MCF 10A (cell line): ENCODE data around the gene MLLT1. TPM values are rescaled to one million over a fixed set of nuclear protein-coding genes. Genes with fewer than 3 reads are reported as not detected.
A peak's percentile ranks its signal among the peaks of the same experiment; 100 is the strongest.

Experiments
- BruUV-seq: library from RNA; stranded (reverse); fragments of 400-500 nt; replicated peaks from 2 replicates; lab custom pipeline; 2021; lab: Mats Ljungman, UMichigan
- CTCF ChIA-PET: fragments of 300-600 bp; sonication (Branson Sonifier 250); formaldehyde crosslinking; extraction: SDS; loops from one replicate; lab custom pipeline; 2021; ENCODE audit warnings: antibody characterized with exemption, inconsistent platforms; lab: Yijun Ruan, JAX
- POLR2A ChIA-PET: fragments of 300-600, 350-650 bp; sonication (Branson Sonifier 250); formaldehyde crosslinking; extraction: SDS; loops from one replicate; lab custom pipeline; 2020; ENCODE audit warnings: antibody characterized with exemption, inconsistent platforms; lab: Yijun Ruan, JAX
- DNase-seq: peaks from one replicate; pipeline ENCODE4 v3.0.0-alpha.2; 2018; ENCODE audit not compliant: unreplicated experiment
- H3K27ac Mint-ChIP-seq: one replicate; pipeline ENCODE4 v1.8.0; 2022; ENCODE audit warnings: mild to moderate bottlenecking, low read depth, mixed read lengths; ENCODE audit not compliant: unreplicated experiment
- H3K27me3 Mint-ChIP-seq: one replicate; pipeline ENCODE4 v1.8.0; 2022; ENCODE audit warnings: mixed read lengths; ENCODE audit not compliant: insufficient read depth, unreplicated experiment
- H3K36me3 Mint-ChIP-seq: one replicate; pipeline ENCODE4 v1.8.0; 2022; ENCODE audit warnings: mild to moderate bottlenecking, moderate library complexity, mixed read lengths; ENCODE audit not compliant: insufficient read depth, unreplicated experiment
- H3K4me1 Mint-ChIP-seq: one replicate; pipeline ENCODE4 v1.8.0; 2022; ENCODE audit warnings: mixed read lengths; ENCODE audit not compliant: insufficient read depth, unreplicated experiment
- H3K4me3 Mint-ChIP-seq: one replicate; pipeline ENCODE4 v1.8.0; 2022; ENCODE audit warnings: mild to moderate bottlenecking, moderate library complexity, mixed read lengths; ENCODE audit not compliant: unreplicated experiment
- H3K9me3 Mint-ChIP-seq: one replicate; pipeline ENCODE4 v1.8.0; 2022; ENCODE audit warnings: mixed read lengths; ENCODE audit not compliant: unreplicated experiment
- CTCF ChIP-seq: fragments of 200-600 bp; IDR thresholded peaks from one replicate; pipeline ENCODE4 v1.8.0; 2022; ENCODE audit warnings: antibody characterized with exemption, mild to moderate bottlenecking; ENCODE audit not compliant: unreplicated experiment
- intact Hi-C: fragments of 100-400 bp; cut with micrococcal nuclease; formaldehyde crosslinking; loops from 2 replicates; pipeline ENCODE4 v1.14.1; 2022
- total RNA-seq: library from RNA; stranded (reverse); gene quantifications from 2 replicates; pipeline ENCODE4 v1.2.3, GENCODE V29; 2022

The MLLT1 gene
- total RNA-seq, 1 experiment from 2014 or later, result 59.0 TPM

DNA sequence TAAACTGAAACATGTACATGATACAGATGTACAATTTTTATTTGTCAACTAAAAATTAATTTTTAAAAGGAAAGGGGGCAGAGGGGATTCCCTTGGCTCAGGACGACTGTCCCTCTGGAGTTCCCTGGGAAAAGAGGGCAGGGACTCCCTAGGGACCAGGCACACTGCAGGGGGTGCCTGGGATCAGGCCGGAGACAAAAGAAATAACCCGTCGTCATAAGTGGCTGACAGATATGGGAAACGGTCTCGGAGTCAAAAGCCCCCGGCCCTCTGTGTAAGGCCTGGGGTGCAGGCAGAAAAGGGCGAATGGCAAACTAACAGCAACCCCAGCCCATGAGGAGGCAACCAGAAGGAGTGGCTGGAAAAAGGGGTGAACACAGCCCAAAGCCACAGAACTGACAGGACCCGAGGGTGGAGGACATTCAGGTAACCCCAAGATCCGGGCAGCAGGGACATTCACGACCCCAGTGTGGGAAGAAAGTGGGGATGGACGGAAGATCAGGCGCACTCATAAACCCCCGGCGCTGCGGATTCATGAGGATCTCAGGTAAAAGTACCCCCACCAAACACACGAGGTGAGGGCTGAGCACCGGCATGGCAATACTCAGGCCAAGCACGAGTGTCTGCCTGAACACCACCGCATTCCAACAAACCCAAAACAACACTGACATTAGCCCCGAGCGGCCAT is 6.7 kb downstream of the MLLT1 start:
- CTCF ChIA-PET, result interaction anchor here (1.3 kb wide), 1 partner anchor 27 kb away, joined by 7 read pairs; no protein-coding TSS in a partner anchor
- BruUV-seq, result no TSS peak
- H3K9me3 Mint-ChIP-seq, result no peaks in the 10 kb centered on the region
- TF ChIP-seq CTCF, result no peak
- no peaks in the 10 kb centered on the region for H3K27me3 Mint-ChIP-seq
- H3K27ac Mint-ChIP-seq, result peak overlapping the region; percentile 69
- intact Hi-C loops, result no loop called here
- H3K4me3 Mint-ChIP-seq, result peak overlapping the region; percentile 73
- peaks cover 49% of the 10 kb centered on the region for H3K4me1 Mint-ChIP-seq
- POLR2A ChIA-PET, result interaction anchor here (0.7 to 1.8 kb wide), 3 partner anchors 19 to 49 kb away, joined by 3 read pairs; no protein-coding TSS in a partner anchor
- DNase-seq, result no peak
- H3K36me3 Mint-ChIP-seq, result peaks cover 46% of the 10 kb centered on the region

GRCh38 chr19:6272411-6272791 is 7.4 kb downstream of the MLLT1 start:
- peaks cover 47% of the 10 kb centered on the region for H3K36me3 Mint-ChIP-seq
- peak overlapping the region; percentile 69 for H3K27ac Mint-ChIP-seq
- no peak for TF ChIP-seq CTCF
- CTCF ChIA-PET, result interaction anchor here (0.6 to 1.3 kb wide), 2 partner anchors 21 to 28 kb away, joined by 3 to 7 read pairs; no protein-coding TSS in a partner anchor
- no TSS peak for BruUV-seq
- H3K27me3 Mint-ChIP-seq, result no peaks in the 10 kb centered on the region
- DNase-seq, result no peak
- H3K4me1 Mint-ChIP-seq, result peaks cover 43% of the 10 kb centered on the region
- POLR2A ChIA-PET, result interaction anchor here (1.0 to 1.2 kb wide), 2 partner anchors 11 to 12 kb away, joined by 3 read pairs; no protein-coding TSS in a partner anchor
- intact Hi-C loops, result no loop called here
- H3K9me3 Mint-ChIP-seq, result no peaks in the 10 kb centered on the region
- no peak overlapping the region for H3K4me3 Mint-ChIP-seq

GRCh38 chr19:6271721-6272410 is 7.9 kb downstream of the MLLT1 start:
- no TSS peak for BruUV-seq
- ChIA-PET CTCF (interaction anchor here (0.6 to 1.3 kb wide), 4 partner anchors 20 to 146 kb away, joined by 3 to 7 read pairs (median 3); no protein-coding TSS in a partner anchor), POLR2A (interaction anchor here (1.0 to 1.2 kb wide), 2 partner anchors 10 to 11 kb away, joined by 3 read pairs; no protein-coding TSS in a partner anchor)
- DNase-seq, result no peak
- intact Hi-C loops, result loop anchor here (2.0 kb wide), 1 partner anchor 33 kb away; no protein-coding TSS in a partner anchor
- peaks cover 42% of the 10 kb centered on the region for H3K4me1 Mint-ChIP-seq
- no peaks in the 10 kb centered on the region for H3K9me3 Mint-ChIP-seq
- H3K27me3 Mint-ChIP-seq, result no peaks in the 10 kb centered on the region
- H3K36me3 Mint-ChIP-seq, result peaks cover 52% of the 10 kb centered on the region
- peak overlapping the region; percentile 69 for H3K27ac Mint-ChIP-seq
- no peak overlapping the region for H3K4me3 Mint-ChIP-seq
- no peak for TF ChIP-seq CTCF

DNA sequence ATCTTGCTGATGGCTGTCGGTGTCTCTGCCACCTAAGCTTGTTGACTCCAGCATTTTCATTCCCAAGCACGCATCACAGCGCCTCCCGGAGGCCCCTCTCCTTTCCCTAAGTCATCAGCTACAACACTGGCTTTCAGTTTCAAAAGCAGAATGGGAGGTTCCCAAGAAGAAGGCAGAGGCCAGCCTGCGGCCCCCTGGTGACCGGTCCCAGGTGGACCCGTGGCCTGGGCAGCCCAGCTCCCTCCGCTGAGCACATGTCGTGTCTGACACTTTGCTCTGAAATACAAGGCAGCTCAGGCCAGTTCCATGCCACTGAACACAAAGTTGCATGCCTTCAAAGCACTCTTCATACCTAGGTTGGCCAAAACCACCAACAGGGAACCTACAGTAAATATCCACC is 8.5 kb downstream of the MLLT1 start:
- H3K4me1 Mint-ChIP-seq, result peaks cover 36% of the 10 kb centered on the region
- no peak overlapping the region for H3K4me3 Mint-ChIP-seq
- intact Hi-C loops, result loop anchor here (2.0 kb wide), 1 partner anchor 32 kb away; no protein-coding TSS in a partner anchor
- H3K27me3 Mint-ChIP-seq, result no peaks in the 10 kb centered on the region
- TF ChIP-seq CTCF, result no peak
- ChIA-PET CTCF (interaction anchor here (0.7 to 0.8 kb wide), 2 partner anchors 52 to 145 kb away, joined by 3 read pairs; no protein-coding TSS in a partner anchor), POLR2A (interaction anchor here (1.2 kb wide), 1 partner anchor 11 kb away, joined by 3 read pairs; no protein-coding TSS in a partner anchor)
- no TSS peak for BruUV-seq
- DNase-seq, result no peak
- no peaks in the 10 kb centered on the region for H3K9me3 Mint-ChIP-seq
- peak overlapping the region; percentile 69 for H3K27ac Mint-ChIP-seq
- H3K36me3 Mint-ChIP-seq, result peaks cover 52% of the 10 kb centered on the region
